Fibroblast of mammary gland (primary cell): ENCODE results near the gene ADAMTS8.

ENCODE experiments used
- DNase-seq: peaks from one replicate; pipeline ENCODE4 v3.0.0-alpha.2; 2010; ENCODE audit warnings: low read depth
- H3K4me3 ChIP-seq: 2 replicates; pipeline ENCODE4 v1.5.1; 2011; ENCODE audit warnings: low read depth, mild to moderate bottlenecking, low read length, moderate library complexity; ENCODE audit not compliant: control insufficient read depth
- CTCF ChIP-seq: conservative IDR thresholded peaks from 2 replicates; pipeline ENCODE4 v1.5.1; 2011; ENCODE audit warnings: low read depth, low read length, inconsistent platforms; ENCODE audit not compliant: control insufficient read depth, insufficient read depth

Gene ADAMTS8

GRCh38 chr11:130431801-130432200, 3.4 kb upstream of the ADAMTS8 start:
- no peak for TF ChIP-seq CTCF
- no peak for DNase-seq

GRCh38 chr11:130431331-130431773, 2.9 kb upstream of the ADAMTS8 start:
- DNase-seq: peak; percentile 75
- peak; percentile 65 for TF ChIP-seq CTCF
- no peak overlapping the region for H3K4me3 ChIP-seq

More at GRCh38 chr11:130431801-130432200, 3.4 kb upstream of the ADAMTS8 start:
- no peak overlapping the region for H3K4me3 ChIP-seq

GRCh38 chr11:130429983-130430382, 1.6 kb upstream of the ADAMTS8 start:
- no peak overlapping the region for H3K4me3 ChIP-seq
- DNase-seq: no peak
- no peak for TF ChIP-seq CTCF

GRCh38 chr11:130429120-130429681, 792 bp upstream of the ADAMTS8 start:
- TF ChIP-seq CTCF: no peak
- no peak overlapping the region for H3K4me3 ChIP-seq
- no peak for DNase-seq

GRCh38 chr11:130427581-130428315, 661 bp downstream of the ADAMTS8 start:
- H3K4me3 ChIP-seq: no peak overlapping the region
- peak; percentile 26 for TF ChIP-seq CTCF
- no peak for DNase-seq

GRCh38 chr11:130426837-130427341, 1.5 kb downstream of the ADAMTS8 start:
- no peak for DNase-seq
- H3K4me3 ChIP-seq: no peak overlapping the region
- TF ChIP-seq CTCF: no peak
